CD14-positive monocyte (primary cell): ENCODE data around the gene ADI1. TPM values are rescaled to one million over a fixed set of nuclear protein-coding genes. Genes with fewer than 3 reads are reported as not detected.

ENCODE experiments used
- DNase-seq, 3 donors: peaks; one replicate each; pipeline ENCODE4 v3.0.0-alpha.2; 2011 to 2022
- H2AFZ ChIP-seq: 2 replicates; pipeline ENCODE4 v1.6.0; 2012; ENCODE audit warnings: mild to moderate bottlenecking, low read depth, low read length, inconsistent platforms; ENCODE audit not compliant: insufficient read depth, poor library complexity, severe bottlenecking
- H3K27ac ChIP-seq, 2 donors: 1 replicate in 1 of 2; 2 replicates in 1 of 2; pipeline ENCODE4 v1.5.1; 2012 to 2013; ENCODE audit warnings: low read length in 2 of 2, control low read depth in 1 of 2, inconsistent platforms in 1 of 2, low read depth in 1 of 2, mild to moderate bottlenecking in 1 of 2
- H3K27me3 ChIP-seq, 2 donors: one replicate each; pipeline versions ENCODE4 v1.6.0 to v1.6.1; 2011 to 2013; ENCODE audit warnings: low read length in 2 of 2; ENCODE audit not compliant: control insufficient read depth in 2 of 2, insufficient read depth in 2 of 2
- H3K36me3 ChIP-seq, 2 donors: replicated peaks in 1 of 2; 1 replicate in 1 of 2; 2 replicates in 1 of 2; pipeline versions ENCODE4 v1.5.1 to v1.6.1; 2012 to 2013; ENCODE audit warnings: low read length in 2 of 2, control low read depth in 1 of 2, inconsistent platforms in 1 of 2, mild to moderate bottlenecking in 1 of 2; ENCODE audit not compliant: insufficient read depth in 2 of 2, control insufficient read depth in 1 of 2
- H3K4me1 ChIP-seq, 2 donors: 1 replicate in 1 of 2; 2 replicates in 1 of 2; pipeline versions ENCODE4 v1.5.1 to v1.6.1; 2012 to 2013; ENCODE audit warnings: low read length in 2 of 2, control low read depth in 1 of 2, inconsistent platforms in 1 of 2, mild to moderate bottlenecking in 1 of 2, moderate library complexity in 1 of 2; ENCODE audit not compliant: insufficient read depth in 2 of 2, control insufficient read depth in 1 of 2
- H3K4me2 ChIP-seq: replicated peaks from 2 replicates; pipeline ENCODE3; 2012; ENCODE audit warnings: low read length, moderate library complexity, mild to moderate bottlenecking; ENCODE audit not compliant: poor library complexity, severe bottlenecking; ENCODE audit errors: extremely low read depth
- H3K4me3 ChIP-seq, 3 experiments: fragments of 200-600 bp in 1 of 3; sonication (generic) in 1 of 3; replicated peaks in 1 of 3; 1 replicate in 2 of 3; 2 replicates in 1 of 3; pipeline ENCODE4 v1.5.1; 2011 to 2013; ENCODE audit warnings: low read length in 3 of 3, mild to moderate bottlenecking in 3 of 3, control low read depth in 2 of 3, low read depth in 2 of 3, inconsistent platforms in 1 of 3, moderate library complexity in 1 of 3
- H3K79me2 ChIP-seq: 2 replicates; pipeline ENCODE4 v1.6.0; 2012; ENCODE audit warnings: mild to moderate bottlenecking, control low read depth, inconsistent platforms, low read length, moderate library complexity; ENCODE audit not compliant: insufficient read depth
- H3K9ac ChIP-seq: 2 replicates; pipeline ENCODE4 v1.6.0; 2017; ENCODE audit warnings: low read length, mild to moderate bottlenecking; ENCODE audit not compliant: insufficient read depth, poor library complexity, severe bottlenecking
- H3K9me3 ChIP-seq, 2 donors: replicated peaks in 1 of 2; 1 replicate in 1 of 2; 2 replicates in 1 of 2; pipeline versions ENCODE4 v1.5.1 to v1.6.1; 2012 to 2013; ENCODE audit warnings: low read length in 2 of 2, control low read depth in 1 of 2; ENCODE audit not compliant: control insufficient read depth in 1 of 2, insufficient read depth in 1 of 2
- H4K20me1 ChIP-seq: 2 replicates; pipeline ENCODE4 v1.6.0; 2012; ENCODE audit warnings: mild to moderate bottlenecking, low read length, control low read depth, moderate library complexity; ENCODE audit not compliant: insufficient read depth
- H3K27ac Mint-ChIP-seq, 7 donors: one replicate each; pipeline ENCODE4 v1.8.0; 2020; ENCODE audit warnings: mild to moderate bottlenecking in 7 of 7, mixed read lengths in 7 of 7, moderate library complexity in 6 of 7, inconsistent platforms in 2 of 7
- H3K27me3 Mint-ChIP-seq, 3 donors: one replicate each; pipeline ENCODE4 v1.8.0; 2021 to 2022; ENCODE audit warnings: low read depth in 3 of 3, mild to moderate bottlenecking in 3 of 3, mixed read lengths in 3 of 3, moderate library complexity in 3 of 3, inconsistent platforms in 1 of 3
- H3K36me3 Mint-ChIP-seq, 2 donors: one replicate each; pipeline ENCODE4 v1.8.0; 2020; ENCODE audit warnings: mixed read lengths in 2 of 2, inconsistent platforms in 1 of 2, mild to moderate bottlenecking in 1 of 2
- H3K4me1 Mint-ChIP-seq: one replicate; pipeline ENCODE4 v1.8.0; 2020; ENCODE audit warnings: mild to moderate bottlenecking, mixed read lengths
- H3K4me3 Mint-ChIP-seq, 2 donors: one replicate each; pipeline ENCODE4 v1.8.0; 2020; ENCODE audit warnings: mild to moderate bottlenecking in 2 of 2, mixed read lengths in 2 of 2, moderate library complexity in 1 of 2
- H3K9me3 Mint-ChIP-seq, 7 donors: one replicate each; pipeline ENCODE4 v1.8.0; 2020 to 2022; ENCODE audit warnings: mixed read lengths in 7 of 7, mild to moderate bottlenecking in 6 of 7, moderate library complexity in 6 of 7, inconsistent platforms in 2 of 7
- CTCF ChIP-seq: fragments of 200-600 bp; IDR thresholded peaks from one replicate; pipeline ENCODE4 v1.8.0; 2022; ENCODE audit warnings: antibody characterized with exemption, mild to moderate bottlenecking
- WGBS: methylation state at CpG from one replicate; pipeline ENCODE4 v1.1.5; 2013; ENCODE audit warnings: missing lambda C conversion rate; ENCODE audit not compliant: insufficient coverage; 5-methylcytosine and 5-hydroxymethylcytosine counted together
- intact Hi-C, 2 donors: fragments of 100-400 bp; cut with micrococcal nuclease; formaldehyde crosslinking; loops; one replicate each; pipeline versions ENCODE4 v1.15.0 to v1.15.1; 2023
- polyA plus RNA-seq, 3 donors: library from polyadenylated mRNA; depleted of rRNA in 1 of 3; unstranded in 2 of 3; stranded (reverse) in 1 of 3; fragments of 300-500 nt in 2 of 3; fragments of >200 nt in 1 of 3; fragmentation: Illumina TruSeq in 2 of 3; gene quantifications; 1 replicate in 2 of 3; 2 replicates in 1 of 3; pipeline ENCODE4 v1.2.3, GENCODE V29; 2012 to 2021

ADI1 gene
- polyA plus RNA-seq, 3 donors: 30.5 to 89.1 (median 79.3) TPM

- no peak overlapping the region for H2AFZ ChIP-seq
Observed at GRCh38 chr2:3491716-3492474, 27.4 kb downstream of the ADI1 start.

GRCh38 chr2:3491306-3491705 is 28.0 kb downstream of the ADI1 start:
- WGBS: 19% methylated on average over 6 of the region's 6 CpGs
- peaks cover 6 to 14% of the 10 kb centered on the region in 2 donors for H3K36me3 ChIP-seq
- no peaks in the 10 kb centered on the region for H3K79me2 ChIP-seq
- Mint-ChIP-seq H3K4me1 (peaks cover 1% of the 10 kb centered on the region), H3K4me3 (no peak overlapping the region), H3K36me3 (peaks cover 14 to 19% of the 10 kb centered on the region in 2 donors), H3K9me3 (peaks cover 2 to 8% (median 5%) of the 10 kb centered on the region in 7 donors), H3K27me3 (peaks cover 0 to 1% (median 0%) of the 10 kb centered on the region in 3 donors), H3K27ac (no peak overlapping the region)
- DNase-seq: no peak
- no peak overlapping the region for H2AFZ ChIP-seq
- H3K4me2 ChIP-seq: no peak overlapping the region
- peaks cover 0 to 9% of the 10 kb centered on the region in 2 donors for H3K9me3 ChIP-seq
- no peaks in the 10 kb centered on the region for H3K27me3 ChIP-seq
- no peak overlapping the region for H3K4me3 ChIP-seq
- no peaks in the 10 kb centered on the region for H3K4me1 ChIP-seq
- H4K20me1 ChIP-seq: no peaks in the 10 kb centered on the region
- TF ChIP-seq CTCF: no peak
- H3K9ac ChIP-seq: no peak overlapping the region
- intact Hi-C loops: no loop called here
- H3K27ac ChIP-seq: no peak overlapping the region

More at GRCh38 chr2:3491716-3492474, 27.4 kb downstream of the ADI1 start:
- Mint-ChIP-seq H3K4me3 (no peak overlapping the region), H3K36me3 (peaks cover 18 to 23% of the 10 kb centered on the region in 2 donors), H3K9me3 (peaks cover 0 to 5% (median 4%) of the 10 kb centered on the region in 7 donors), H3K4me1 (peaks cover 1% of the 10 kb centered on the region), H3K27ac (no peak overlapping the region), H3K27me3 (peaks cover 0 to 1% (median 0%) of the 10 kb centered on the region in 3 donors)
- Histone ChIP-seq H3K4me2 (no peak overlapping the region), H3K9ac (no peak overlapping the region), H4K20me1 (no peaks in the 10 kb centered on the region), H3K79me2 (no peaks in the 10 kb centered on the region), H3K9me3 (peaks cover 0 to 3% of the 10 kb centered on the region in 2 donors), H3K4me1 (no peaks in the 10 kb centered on the region), H3K27ac (no peak overlapping the region), H3K27me3 (no peaks in the 10 kb centered on the region), H3K4me3 (no peak overlapping the region), H3K36me3 (peaks cover 11 to 20% of the 10 kb centered on the region in 2 donors)
- WGBS: 96% methylated on average over 15 of the region's 17 CpGs
- no peak for TF ChIP-seq CTCF
- intact Hi-C loops: no loop called here
- no peak for DNase-seq
